C4-2B (cell line): ENCODE measurements around the gene PTH1R.

ENCODE experiments used
- ZFX ChIP-seq: fragments of 450-650 bp; IDR thresholded peaks from 2 replicates; pipeline ENCODE4 v1.6.1; 2017
- TF ChIP-seq, protein P1 (sequence below): fragments of 450-650 bp; conservative IDR thresholded peaks from 2 replicates; pipeline ENCODE4 v1.5.1; 2017; ENCODE audit warnings: mild to moderate bottlenecking

DNA sequence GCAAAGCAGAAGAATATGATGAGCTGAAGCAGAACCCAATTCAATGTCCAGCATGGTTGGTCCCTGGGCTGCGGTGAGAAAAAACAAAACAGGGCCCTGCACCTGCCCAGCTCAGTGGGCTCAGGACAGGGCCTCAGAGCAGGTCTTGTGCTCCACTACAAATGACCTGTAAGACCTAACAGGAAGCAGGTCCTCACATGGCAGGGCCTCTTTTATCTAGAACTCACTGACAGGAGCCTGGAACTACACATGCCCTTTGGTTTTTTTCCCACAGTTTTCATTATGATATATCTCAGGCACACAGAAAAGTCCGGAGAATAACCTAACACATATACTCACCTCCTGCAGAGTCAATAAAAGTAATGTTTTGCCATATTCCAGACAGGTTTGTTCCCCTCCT is 60.6 kb downstream of the PTH1R start:
- TF ChIP-seq, protein P1, sequence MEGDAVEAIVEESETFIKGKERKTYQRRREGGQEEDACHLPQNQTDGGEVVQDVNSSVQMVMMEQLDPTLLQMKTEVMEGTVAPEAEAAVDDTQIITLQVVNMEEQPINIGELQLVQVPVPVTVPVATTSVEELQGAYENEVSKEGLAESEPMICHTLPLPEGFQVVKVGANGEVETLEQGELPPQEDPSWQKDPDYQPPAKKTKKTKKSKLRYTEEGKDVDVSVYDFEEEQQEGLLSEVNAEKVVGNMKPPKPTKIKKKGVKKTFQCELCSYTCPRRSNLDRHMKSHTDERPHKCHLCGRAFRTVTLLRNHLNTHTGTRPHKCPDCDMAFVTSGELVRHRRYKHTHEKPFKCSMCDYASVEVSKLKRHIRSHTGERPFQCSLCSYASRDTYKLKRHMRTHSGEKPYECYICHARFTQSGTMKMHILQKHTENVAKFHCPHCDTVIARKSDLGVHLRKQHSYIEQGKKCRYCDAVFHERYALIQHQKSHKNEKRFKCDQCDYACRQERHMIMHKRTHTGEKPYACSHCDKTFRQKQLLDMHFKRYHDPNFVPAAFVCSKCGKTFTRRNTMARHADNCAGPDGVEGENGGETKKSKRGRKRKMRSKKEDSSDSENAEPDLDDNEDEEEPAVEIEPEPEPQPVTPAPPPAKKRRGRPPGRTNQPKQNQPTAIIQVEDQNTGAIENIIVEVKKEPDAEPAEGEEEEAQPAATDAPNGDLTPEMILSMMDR, result no peak
- no peak for TF ChIP-seq ZFX
